NCI-H2196 treated with DMSO at 0.1 percent for 48 hours (cell line): ENCODE measurements around the gene CYP2E1.
"Not testable (repeated sequence)": the region's sequence is repeated elsewhere in the genome, so short reads cannot be mapped to it uniquely, and the experiment has no call there.

Experiments
- DNase-seq: peaks from one replicate; lab custom pipeline; 2025; ENCODE audit not compliant: unreplicated experiment; lab: John Stamatoyannopoulos, UW

The CYP2E1 gene

GRCh38 chr10:133569801-133570200 is 42.6 kb downstream of the CYP2E1 start:
- DNase-seq: not testable (repeated sequence)

- not testable (repeated sequence) for DNase-seq
Measured at GRCh38 chr10:133572055-133572454, 44.9 kb downstream of the CYP2E1 start.

- not testable (repeated sequence) for DNase-seq
Measured at GRCh38 chr10:133573460-133573859, 46.3 kb downstream of the CYP2E1 start.

- not testable (repeated sequence) for DNase-seq
Measured at GRCh38 chr10:133577037-133577436, 49.9 kb downstream of the CYP2E1 start.
